MM.1S (cell line): ENCODE measurements around the gene OR2V2.

Experiments used
- EZH2 ChIP-seq: fragments of 300-600 bp; sonication (generic); optimal IDR thresholded peaks from 2 replicates; pipeline ENCODE3; 2017; ENCODE audit warnings: low read depth, mild to moderate bottlenecking, antibody characterized with exemption, low read length, mixed read lengths
- EZH2phosphoT487 ChIP-seq: fragments of 300-600 bp; sonication (generic); IDR thresholded peaks from 2 replicates; pipeline ENCODE4 v1.6.1; 2018; ENCODE audit warnings: antibody characterized with exemption, low read length
- TF ChIP-seq, protein P1 (sequence below): fragments of 300-600 bp; sonication (generic); IDR thresholded peaks from 2 replicates; pipeline ENCODE4 v1.5.1; 2016; ENCODE audit warnings: antibody characterized with exemption, low read length, mixed read lengths

- TF ChIP-seq, protein P1, sequence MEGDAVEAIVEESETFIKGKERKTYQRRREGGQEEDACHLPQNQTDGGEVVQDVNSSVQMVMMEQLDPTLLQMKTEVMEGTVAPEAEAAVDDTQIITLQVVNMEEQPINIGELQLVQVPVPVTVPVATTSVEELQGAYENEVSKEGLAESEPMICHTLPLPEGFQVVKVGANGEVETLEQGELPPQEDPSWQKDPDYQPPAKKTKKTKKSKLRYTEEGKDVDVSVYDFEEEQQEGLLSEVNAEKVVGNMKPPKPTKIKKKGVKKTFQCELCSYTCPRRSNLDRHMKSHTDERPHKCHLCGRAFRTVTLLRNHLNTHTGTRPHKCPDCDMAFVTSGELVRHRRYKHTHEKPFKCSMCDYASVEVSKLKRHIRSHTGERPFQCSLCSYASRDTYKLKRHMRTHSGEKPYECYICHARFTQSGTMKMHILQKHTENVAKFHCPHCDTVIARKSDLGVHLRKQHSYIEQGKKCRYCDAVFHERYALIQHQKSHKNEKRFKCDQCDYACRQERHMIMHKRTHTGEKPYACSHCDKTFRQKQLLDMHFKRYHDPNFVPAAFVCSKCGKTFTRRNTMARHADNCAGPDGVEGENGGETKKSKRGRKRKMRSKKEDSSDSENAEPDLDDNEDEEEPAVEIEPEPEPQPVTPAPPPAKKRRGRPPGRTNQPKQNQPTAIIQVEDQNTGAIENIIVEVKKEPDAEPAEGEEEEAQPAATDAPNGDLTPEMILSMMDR = no peak
- TF ChIP-seq EZH2phosphoT487 (no peak), EZH2 (no peak)
Measured at GRCh38 chr5:181111010-181111409, 36.4 kb upstream of the OR2V2 start.
